Fibroblast of villous mesenchyme (primary cell): ENCODE measurements around the gene CHAT. TPM values are rescaled to one million over a fixed set of nuclear protein-coding genes. Genes with fewer than 3 reads are reported as not detected.

Source experiments
- DNase-seq: peaks from one replicate; pipeline ENCODE4 v3.0.0-alpha.2; 2010; ENCODE audit warnings: low read depth
- H3K4me3 ChIP-seq: 2 replicates; pipeline ENCODE4 v1.5.1; 2011; ENCODE audit warnings: low read depth, mild to moderate bottlenecking, low read length
- total RNA-seq: library from RNA; depleted of rRNA; stranded (reverse); fragments of >200 nt; gene quantifications from 2 replicates; pipeline ENCODE4 v1.2.3, GENCODE V29; 2012
- TF ChIP-seq, protein P1 (sequence below): IDR thresholded peaks from 2 replicates; pipeline ENCODE4 v1.5.1; 2012; ENCODE audit warnings: low read depth, mild to moderate bottlenecking, low read length; ENCODE audit not compliant: insufficient read depth

The CHAT gene
- not detected in 2 replicates for total RNA-seq

GRCh38 chr10:49613882-49614241 is at the start of gene CHAT:
CHAT (plus strand) TSS chr10:49614037; CDS start chr10:49614190, 153 bp downstream.
- no peak within 1 kb of the TSS for H3K4me3 ChIP-seq
- TF ChIP-seq, protein P1, sequence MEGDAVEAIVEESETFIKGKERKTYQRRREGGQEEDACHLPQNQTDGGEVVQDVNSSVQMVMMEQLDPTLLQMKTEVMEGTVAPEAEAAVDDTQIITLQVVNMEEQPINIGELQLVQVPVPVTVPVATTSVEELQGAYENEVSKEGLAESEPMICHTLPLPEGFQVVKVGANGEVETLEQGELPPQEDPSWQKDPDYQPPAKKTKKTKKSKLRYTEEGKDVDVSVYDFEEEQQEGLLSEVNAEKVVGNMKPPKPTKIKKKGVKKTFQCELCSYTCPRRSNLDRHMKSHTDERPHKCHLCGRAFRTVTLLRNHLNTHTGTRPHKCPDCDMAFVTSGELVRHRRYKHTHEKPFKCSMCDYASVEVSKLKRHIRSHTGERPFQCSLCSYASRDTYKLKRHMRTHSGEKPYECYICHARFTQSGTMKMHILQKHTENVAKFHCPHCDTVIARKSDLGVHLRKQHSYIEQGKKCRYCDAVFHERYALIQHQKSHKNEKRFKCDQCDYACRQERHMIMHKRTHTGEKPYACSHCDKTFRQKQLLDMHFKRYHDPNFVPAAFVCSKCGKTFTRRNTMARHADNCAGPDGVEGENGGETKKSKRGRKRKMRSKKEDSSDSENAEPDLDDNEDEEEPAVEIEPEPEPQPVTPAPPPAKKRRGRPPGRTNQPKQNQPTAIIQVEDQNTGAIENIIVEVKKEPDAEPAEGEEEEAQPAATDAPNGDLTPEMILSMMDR: no peak
- no peak for DNase-seq

- TF ChIP-seq, protein P1: no peak
- DNase-seq: no peak
- H3K4me3 ChIP-seq: no peak overlapping the region
Observed at GRCh38 chr10:49564461-49565009, 49.3 kb upstream of the CHAT start.

DNA sequence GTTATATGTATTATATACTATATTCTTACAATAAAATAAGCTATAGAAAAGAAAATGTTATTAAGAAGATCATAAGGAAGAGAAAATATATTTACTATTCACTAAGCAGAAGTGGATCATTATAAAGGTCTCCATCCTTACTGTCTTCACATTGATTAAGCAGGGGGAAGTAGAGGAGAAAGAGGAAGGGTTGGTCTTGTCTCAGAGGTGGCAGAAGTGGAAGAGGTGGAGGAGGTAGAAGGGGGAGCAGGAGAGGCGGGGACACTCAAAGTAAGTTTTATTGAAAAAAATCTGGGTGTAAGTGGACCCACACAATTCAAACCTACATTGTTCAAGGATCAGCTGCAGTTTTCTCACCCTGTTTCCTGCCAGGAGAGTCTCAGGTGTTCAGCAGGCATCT is 46.0 kb upstream of the CHAT start:
- TF ChIP-seq, protein P1: no peak
- no peak for DNase-seq
- H3K4me3 ChIP-seq: no peak overlapping the region

DNA sequence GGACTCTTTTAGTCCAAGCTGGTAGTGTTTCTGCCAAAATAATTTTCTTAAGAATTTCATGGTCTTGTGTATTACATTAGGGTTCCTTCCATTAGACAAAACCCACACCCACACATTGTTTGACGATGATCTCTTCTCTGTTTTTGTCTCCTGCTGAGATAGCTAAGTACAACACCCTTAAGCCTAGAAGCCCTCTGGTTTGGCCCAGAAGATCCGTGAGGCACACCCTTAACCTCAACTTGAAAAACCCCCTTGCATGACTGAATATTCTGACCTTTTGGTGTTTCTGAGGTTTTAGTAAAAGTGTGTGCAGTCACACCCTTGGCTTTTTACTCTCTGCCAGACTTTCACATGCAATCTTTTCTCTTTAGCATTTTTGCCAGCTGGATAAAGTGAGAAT is 45.6 kb upstream of the CHAT start:
- TF ChIP-seq, protein P1: no peak
- no peak overlapping the region for H3K4me3 ChIP-seq
- DNase-seq: peak; percentile 71

- peak; percentile 88 for DNase-seq
- no peak overlapping the region for H3K4me3 ChIP-seq
- TF ChIP-seq, protein P1: no peak
Observed at GRCh38 chr10:49569031-49569631, 44.7 kb upstream of the CHAT start.

- DNase-seq: peak; percentile 91
- TF ChIP-seq, protein P1: no peak
- no peak overlapping the region for H3K4me3 ChIP-seq
Observed at GRCh38 chr10:49571388-49571787, 42.4 kb upstream of the CHAT start.
